IPS-20b (cell line): ENCODE data around the gene SAC3D1.
"Not testable (repeated sequence)": the region's sequence is repeated elsewhere in the genome, so short reads cannot be mapped to it uniquely, and the experiment has no call there.

Experiments
- H3K27ac ChIP-seq: one replicate; pipeline ENCODE4 v1.5.1; 2013; ENCODE audit warnings: low read length
- H3K27me3 ChIP-seq: 2 replicates; pipeline ENCODE4 v1.6.1; 2013; ENCODE audit warnings: mild to moderate bottlenecking, low read length, inconsistent platforms; ENCODE audit not compliant: insufficient read depth
- H3K36me3 ChIP-seq: 2 replicates; pipeline ENCODE4 v1.6.1; 2013; ENCODE audit warnings: low read depth, mild to moderate bottlenecking, inconsistent platforms, low read length, moderate library complexity; ENCODE audit not compliant: insufficient read depth
- H3K4me1 ChIP-seq: 2 replicates; pipeline ENCODE4 v1.6.1; 2013; ENCODE audit warnings: mild to moderate bottlenecking, control low read depth, inconsistent platforms, low read length, moderate library complexity; ENCODE audit not compliant: insufficient read depth
- H3K4me3 ChIP-seq: 2 replicates; pipeline ENCODE4 v1.5.1; 2013; ENCODE audit warnings: mild to moderate bottlenecking, low read length, inconsistent platforms
- H3K9ac ChIP-seq: 2 replicates; pipeline ENCODE4 v1.6.1; 2013; ENCODE audit warnings: low read depth, mild to moderate bottlenecking, inconsistent platforms, low read length, moderate library complexity
- H3K9me3 ChIP-seq: 2 replicates; pipeline ENCODE4 v1.6.1; 2013; ENCODE audit warnings: mild to moderate bottlenecking, low read depth, low read length, inconsistent platforms; ENCODE audit not compliant: insufficient read depth

The SAC3D1 gene

GRCh38 chr11:65040847-65041622 lies at the start of gene SAC3D1:
Gene SAC3D1 (plus strand): TSS chr11:65041210. CDS start chr11:65041293, 83 bp downstream.
- H3K4me3 ChIP-seq, result peak within 1 kb of the TSS; percentile 91
- H3K36me3 ChIP-seq, result peaks cover 29% of the 10 kb centered on the region
- H3K27me3 ChIP-seq, result no peaks in the 10 kb centered on the region
- no peaks in the 10 kb centered on the region for H3K9me3 ChIP-seq
- peak within 1 kb of the TSS; percentile 56 for H3K27ac ChIP-seq
- H3K9ac ChIP-seq, result peak within 1 kb of the TSS; percentile 74; the same call in 1 of the 2 replicates
- no peaks in the 10 kb centered on the region for H3K4me1 ChIP-seq

- H3K4me3 ChIP-seq, result no peak overlapping the region
- no peaks in the 10 kb centered on the region for H3K36me3 ChIP-seq
- no peak overlapping the region for H3K27ac ChIP-seq
- no peak overlapping the region for H3K9ac ChIP-seq
- no peaks in the 10 kb centered on the region for H3K4me1 ChIP-seq
- H3K27me3 ChIP-seq, result no peaks in the 10 kb centered on the region
- no peaks in the 10 kb centered on the region for H3K9me3 ChIP-seq
Measured at GRCh38 chr11:64994318-64994717, 46.7 kb upstream of the SAC3D1 start.

- Histone ChIP-seq H3K4me3 (peak overlapping the region; percentile 38; the same call in 1 of the 2 replicates), H3K27me3 (no peaks in the 10 kb centered on the region), H3K9me3 (no peaks in the 10 kb centered on the region), H3K36me3 (no peaks in the 10 kb centered on the region), H3K27ac (no peak overlapping the region), H3K9ac (peak overlapping the region; percentile 33; the same call in 1 of the 2 replicates), H3K4me1 (no peaks in the 10 kb centered on the region)
Measured at GRCh38 chr11:64996327-64996709, 44.7 kb upstream of the SAC3D1 start.

- no peaks in the 10 kb centered on the region for H3K9me3 ChIP-seq
- H3K27ac ChIP-seq, result no peak within 1 kb of the TSS
- H3K27me3 ChIP-seq, result no peaks in the 10 kb centered on the region
- no peaks in the 10 kb centered on the region for H3K36me3 ChIP-seq
- no peaks in the 10 kb centered on the region for H3K4me1 ChIP-seq
- peak within 1 kb of the TSS; percentile 38; the same call in 1 of the 2 replicates for H3K4me3 ChIP-seq
- peak within 1 kb of the TSS; percentile 33; the same call in 1 of the 2 replicates for H3K9ac ChIP-seq
Measured at GRCh38 chr11:64996710-64997380, 44.2 kb upstream of the SAC3D1 start, which contains the start of gene BATF2. Gene BATF2 (minus strand): TSS chr11:64996971. CDS start chr11:64996914, 57 bp downstream.

- Histone ChIP-seq H3K27ac (no peak overlapping the region), H3K4me3 (no peak overlapping the region), H3K27me3 (no peaks in the 10 kb centered on the region), H3K9ac (no peak overlapping the region), H3K4me1 (no peaks in the 10 kb centered on the region), H3K36me3 (no peaks in the 10 kb centered on the region), H3K9me3 (no peaks in the 10 kb centered on the region)
Measured at GRCh38 chr11:64998141-64998540, 42.9 kb upstream of the SAC3D1 start.

- Histone ChIP-seq H3K9me3 (no peaks in the 10 kb centered on the region), H3K27me3 (no peaks in the 10 kb centered on the region), H3K9ac (no peak overlapping the region), H3K27ac (no peak overlapping the region), H3K4me1 (no peaks in the 10 kb centered on the region), H3K36me3 (no peaks in the 10 kb centered on the region), H3K4me3 (no peak overlapping the region)
Measured at GRCh38 chr11:64998690-64999431, 42.1 kb upstream of the SAC3D1 start.

GRCh38 chr11:64999478-64999877 lies 41.5 kb upstream of the SAC3D1 start:
- Histone ChIP-seq H3K27ac (no peak overlapping the region), H3K9ac (no peak overlapping the region)

GRCh38 chr11:65002706-65003105 lies 38.3 kb upstream of the SAC3D1 start:
- no peaks in the 10 kb centered on the region for H3K36me3 ChIP-seq
- H3K9ac ChIP-seq, result no peak overlapping the region
- H3K4me3 ChIP-seq, result no peak overlapping the region
- H3K4me1 ChIP-seq, result no peaks in the 10 kb centered on the region
- no peaks in the 10 kb centered on the region for H3K9me3 ChIP-seq
- H3K27me3 ChIP-seq, result no peaks in the 10 kb centered on the region
- no peak overlapping the region for H3K27ac ChIP-seq

More at GRCh38 chr11:64999478-64999877, 41.5 kb upstream of the SAC3D1 start:
- no peaks in the 10 kb centered on the region for H3K9me3 ChIP-seq
- no peaks in the 10 kb centered on the region for H3K27me3 ChIP-seq
- H3K4me1 ChIP-seq, result no peaks in the 10 kb centered on the region
- H3K36me3 ChIP-seq, result no peaks in the 10 kb centered on the region
- H3K4me3 ChIP-seq, result no peak overlapping the region

GRCh38 chr11:65003282-65003681 lies 37.7 kb upstream of the SAC3D1 start:
- Histone ChIP-seq H3K4me3 (no peak overlapping the region), H3K36me3 (no peaks in the 10 kb centered on the region), H3K9me3 (no peaks in the 10 kb centered on the region), H3K9ac (no peak overlapping the region), H3K27ac (no peak overlapping the region), H3K27me3 (no peaks in the 10 kb centered on the region), H3K4me1 (no peaks in the 10 kb centered on the region)

GRCh38 chr11:65003968-65004367 lies 37.0 kb upstream of the SAC3D1 start:
- H3K9me3 ChIP-seq, H3K9ac ChIP-seq, H3K27me3 ChIP-seq, H3K4me1 ChIP-seq, H3K4me3 ChIP-seq, H3K36me3 ChIP-seq, H3K27ac ChIP-seq: not testable (repeated sequence)

- Histone ChIP-seq H3K9ac (no peak overlapping the region), H3K9me3 (no peaks in the 10 kb centered on the region), H3K27ac (no peak overlapping the region)
Measured at GRCh38 chr11:65008016-65008415, 33.0 kb upstream of the SAC3D1 start.

More at GRCh38 chr11:65008016-65008415, 33.0 kb upstream of the SAC3D1 start:
- Histone ChIP-seq H3K4me1 (no peaks in the 10 kb centered on the region), H3K36me3 (no peaks in the 10 kb centered on the region), H3K27me3 (no peaks in the 10 kb centered on the region), H3K4me3 (no peak overlapping the region)
